ENCODE data around the gene CD55.

Gene CD55

DNA sequence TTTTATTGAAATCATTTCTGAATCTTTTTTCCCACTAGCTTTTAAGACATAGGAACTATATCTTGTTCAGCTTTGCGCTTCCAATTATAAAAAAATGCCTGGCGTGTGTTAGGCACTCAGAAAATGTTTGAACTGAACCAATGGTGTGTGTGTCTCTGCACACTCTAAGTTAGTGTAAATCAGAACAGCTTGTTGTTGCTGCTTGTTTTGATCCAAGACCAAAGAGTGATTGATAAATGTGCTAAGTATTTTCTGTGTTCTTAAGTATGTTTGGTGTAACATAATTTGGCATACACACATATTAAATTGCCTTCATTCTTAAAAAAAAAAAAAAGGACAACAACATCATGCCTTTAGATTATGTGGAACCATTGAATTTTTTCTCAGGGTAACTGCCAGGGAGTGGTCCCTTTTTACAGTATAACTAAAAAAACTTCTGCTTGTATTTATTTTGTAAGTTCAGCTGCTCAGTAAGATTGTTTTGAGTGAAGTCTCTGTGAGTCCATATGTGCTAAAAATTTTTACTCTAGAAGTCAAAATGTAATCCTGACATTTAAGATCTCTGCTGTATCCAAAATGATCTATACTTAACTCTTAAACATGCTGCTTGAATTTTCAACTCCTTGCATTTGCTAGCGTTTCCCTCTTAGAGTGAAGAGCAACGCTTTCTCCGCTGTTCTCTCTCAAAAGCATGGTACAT lies 8.7 kb downstream of the CD55 start:
- no peak for DNase-seq

DNA sequence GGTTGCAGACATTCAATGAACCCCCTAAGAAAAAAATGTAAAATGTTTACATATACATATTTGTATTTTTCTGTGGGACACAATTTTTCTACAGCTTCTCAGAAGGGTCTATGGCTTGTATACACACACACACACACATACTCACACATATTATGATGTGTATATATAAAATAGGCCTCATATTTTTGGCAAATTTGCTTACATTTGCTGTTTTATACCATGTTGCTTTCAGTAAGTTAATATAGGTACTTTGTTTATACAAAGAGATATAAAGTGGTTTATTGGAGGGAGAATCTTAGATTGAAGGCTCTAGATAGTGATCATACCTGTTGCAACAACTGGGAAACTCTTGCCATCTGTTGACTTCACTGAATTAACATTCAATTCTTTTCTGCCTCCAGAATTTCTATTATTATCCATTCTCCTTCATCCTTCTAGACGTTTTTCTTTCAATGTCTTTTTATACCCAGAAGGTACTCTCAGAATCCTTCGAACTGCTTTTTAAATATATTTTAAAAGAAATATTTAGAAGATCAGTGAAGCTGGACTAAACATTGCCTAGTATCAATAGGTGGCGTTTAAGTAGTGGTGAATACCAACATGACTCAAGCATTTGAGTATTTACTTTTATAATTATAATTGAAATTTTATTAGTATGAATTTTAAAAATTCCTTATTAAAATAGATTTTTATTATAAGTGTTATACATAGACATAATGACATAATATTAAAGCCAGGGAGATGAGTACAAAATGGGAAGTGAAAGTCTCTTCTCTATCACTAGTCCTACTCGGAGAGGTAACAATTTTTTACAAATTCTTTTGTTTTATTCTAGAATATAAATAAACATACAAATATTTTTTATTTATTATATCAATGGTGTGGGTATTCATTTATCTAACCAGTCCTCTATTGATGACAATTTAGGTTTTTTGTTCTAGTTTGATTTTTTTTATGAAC lies 10.2 kb downstream of the CD55 start:
- DNase-seq: peak in 1 of 2 donors; percentile 27

DNA sequence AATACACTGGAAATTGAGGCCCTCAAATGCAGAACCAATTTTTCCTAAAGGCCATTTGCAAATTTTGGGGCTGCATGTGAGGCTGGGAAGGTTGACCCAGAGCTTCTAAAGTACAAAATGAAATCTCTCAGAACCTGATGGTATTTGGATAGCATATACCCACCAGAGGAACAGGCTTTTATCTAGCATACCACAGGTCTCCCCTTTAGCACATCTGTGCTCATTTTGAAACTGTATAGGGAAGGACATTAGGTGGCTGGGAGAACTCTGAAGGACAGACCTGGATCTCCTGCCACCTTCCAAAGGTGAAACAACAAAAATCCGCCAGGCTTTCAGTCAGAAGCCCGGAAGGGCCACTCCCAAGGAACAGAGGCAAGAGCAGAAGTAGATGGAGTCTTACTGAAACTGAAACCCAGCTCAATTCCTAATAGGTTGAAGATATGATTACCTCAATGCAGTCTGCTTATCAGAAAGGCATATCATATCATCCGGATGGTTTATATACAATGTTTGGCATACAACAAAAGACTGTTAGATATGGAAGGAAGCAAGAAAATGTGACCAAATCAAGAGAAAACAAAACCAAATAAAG lies 11.6 kb downstream of the CD55 start:
- DNase-seq: peak in 1 of 2 donors; percentile 25

DNA sequence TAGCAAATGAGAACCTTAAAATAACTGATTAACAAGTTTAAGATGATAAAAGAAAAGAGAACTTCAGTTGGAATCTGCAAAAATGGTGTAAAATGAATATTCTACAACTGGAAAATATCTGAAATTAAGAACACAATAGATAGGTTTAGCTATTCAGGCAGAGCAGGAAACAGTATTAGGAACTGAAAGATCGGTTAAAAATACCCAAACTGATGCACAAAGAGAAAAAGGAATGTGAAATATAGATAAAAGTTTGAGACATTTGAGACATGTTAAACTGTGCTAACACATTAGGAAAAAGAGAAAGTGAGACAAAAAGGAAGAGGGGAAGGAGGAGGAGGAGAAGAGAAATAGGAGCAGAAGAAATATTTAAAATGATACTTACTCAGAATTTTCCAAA lies 12.1 kb downstream of the CD55 start:
- DNase-seq: no peak

DNA sequence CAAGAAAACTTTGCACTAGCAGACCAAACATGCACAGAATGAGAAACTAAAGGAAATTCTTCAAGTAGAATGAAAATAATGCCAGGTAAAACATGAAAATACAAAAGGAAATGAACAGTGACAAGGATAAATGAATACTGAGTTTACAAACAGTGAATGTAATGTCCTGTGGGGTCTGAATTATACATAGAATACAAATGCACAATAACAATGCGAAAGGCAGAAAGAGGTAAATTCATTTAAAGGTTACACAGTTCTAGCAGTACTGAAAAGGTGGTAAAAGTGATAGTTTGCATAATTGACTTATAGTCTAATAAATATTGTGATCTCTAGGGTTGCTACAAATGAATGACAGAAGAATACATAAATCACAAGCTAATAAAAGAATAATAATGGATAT lies 12.9 kb downstream of the CD55 start:
- no peak for DNase-seq

DNA sequence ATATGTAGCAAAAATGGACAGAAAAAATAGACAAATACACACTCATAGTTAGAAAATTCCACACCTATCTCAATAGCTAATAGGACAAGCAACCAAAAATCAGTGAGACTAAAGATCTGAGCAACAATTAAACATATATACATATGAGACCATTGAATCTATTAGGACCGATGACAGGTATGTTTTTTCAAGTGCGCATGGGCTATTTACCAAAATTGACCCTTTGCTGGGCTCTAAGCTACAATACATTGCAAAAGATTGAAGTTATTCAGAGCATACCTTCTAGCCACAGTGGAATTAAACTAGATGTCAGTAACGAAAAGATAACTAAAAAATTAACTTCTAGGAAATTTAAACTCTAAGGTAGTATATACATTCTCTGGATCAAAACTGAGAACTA lies 13.7 kb downstream of the CD55 start:
- no peak for DNase-seq

DNA sequence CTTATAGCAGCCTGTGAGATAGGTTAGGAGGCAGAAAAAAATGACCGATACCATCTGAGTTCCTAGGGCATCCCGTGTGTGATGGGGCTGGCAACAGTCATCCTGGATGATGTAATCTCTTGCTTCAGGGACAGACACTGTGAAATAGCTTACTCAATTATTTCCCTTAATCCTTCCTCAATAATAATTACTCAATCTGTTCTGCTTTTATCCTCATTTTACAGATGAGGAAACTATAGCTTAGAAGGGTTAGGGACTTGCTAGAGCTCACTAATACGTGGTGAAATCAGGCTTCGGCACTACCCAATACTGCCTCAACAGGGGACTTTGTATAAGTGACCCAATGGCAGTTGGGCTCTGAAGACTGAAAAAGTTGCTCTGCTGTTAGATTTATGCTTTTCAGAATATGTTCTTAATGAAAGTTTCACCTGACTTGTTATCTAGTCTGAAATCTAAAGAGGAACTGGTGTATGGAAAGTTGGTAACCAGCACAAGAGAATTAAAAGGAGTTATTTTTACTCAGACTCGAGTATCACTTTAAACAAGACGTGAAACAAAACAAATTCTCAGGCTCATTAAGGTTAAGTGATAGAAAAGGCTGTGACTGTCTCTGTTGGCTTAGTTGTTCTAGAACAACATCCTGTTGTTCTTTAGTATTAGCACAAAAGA lies 14.4 kb downstream of the CD55 start:
- peak; percentile 91 to 99 for DNase-seq

DNA sequence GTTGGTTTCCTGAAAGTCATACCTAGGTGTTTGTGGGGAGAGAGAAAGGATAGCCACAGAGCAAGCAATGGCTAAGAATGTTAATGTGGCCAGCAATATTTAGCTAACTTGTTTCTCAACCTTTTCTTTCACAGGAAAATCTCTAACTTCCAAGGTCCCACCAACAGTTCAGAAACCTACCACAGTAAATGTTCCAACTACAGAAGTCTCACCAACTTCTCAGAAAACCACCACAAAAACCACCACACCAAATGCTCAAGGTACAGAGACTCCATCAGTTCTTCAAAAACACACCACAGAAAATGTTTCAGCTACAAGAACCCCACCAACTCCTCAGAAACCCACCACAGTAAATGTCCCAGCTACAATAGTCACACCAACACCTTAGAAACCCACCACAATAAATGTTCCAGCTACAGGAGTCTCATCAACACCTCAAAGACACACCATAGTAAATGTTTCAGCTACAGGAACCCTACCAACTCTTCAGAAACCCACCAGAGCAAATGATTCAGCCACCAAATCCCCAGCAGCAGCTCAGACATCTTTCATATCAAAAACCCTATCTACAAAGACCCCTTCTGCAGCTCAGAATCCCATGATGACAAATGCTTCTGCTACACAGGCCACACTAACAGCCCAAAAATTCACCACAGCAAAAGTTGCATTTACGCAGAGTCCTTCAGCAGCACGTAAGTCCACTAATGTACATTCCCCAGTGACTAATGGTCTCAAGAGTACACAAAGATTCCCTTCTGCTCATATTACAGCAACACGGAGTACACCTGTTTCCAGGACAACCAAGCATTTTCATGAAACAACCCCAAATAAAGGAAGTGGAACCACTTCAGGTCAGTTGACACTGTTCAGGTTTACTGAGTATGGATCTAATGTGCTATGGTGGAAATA lies 15.3 kb downstream of the CD55 start:
- DNase-seq: peak; percentile 59 to 90

DNA sequence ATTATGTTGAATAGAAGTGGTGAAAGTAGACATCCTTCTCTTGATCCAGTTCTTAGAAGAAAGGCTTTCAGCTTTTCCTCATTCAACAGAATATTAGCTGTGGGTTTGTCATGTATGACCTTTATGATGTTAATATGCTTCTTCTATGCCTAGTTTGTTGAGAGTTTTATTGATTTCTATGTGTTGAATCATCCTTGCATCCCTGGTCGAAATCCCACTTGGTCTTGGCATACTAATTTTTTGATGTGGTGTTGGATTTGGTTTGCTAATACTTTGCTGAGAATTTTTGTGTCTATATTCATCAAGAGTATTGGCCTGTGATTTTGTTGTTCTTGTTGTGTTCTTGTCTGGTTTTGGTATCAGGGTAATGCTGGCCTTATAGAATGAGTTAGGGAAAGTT lies 20.9 kb downstream of the CD55 start:
- no peak for DNase-seq

DNA sequence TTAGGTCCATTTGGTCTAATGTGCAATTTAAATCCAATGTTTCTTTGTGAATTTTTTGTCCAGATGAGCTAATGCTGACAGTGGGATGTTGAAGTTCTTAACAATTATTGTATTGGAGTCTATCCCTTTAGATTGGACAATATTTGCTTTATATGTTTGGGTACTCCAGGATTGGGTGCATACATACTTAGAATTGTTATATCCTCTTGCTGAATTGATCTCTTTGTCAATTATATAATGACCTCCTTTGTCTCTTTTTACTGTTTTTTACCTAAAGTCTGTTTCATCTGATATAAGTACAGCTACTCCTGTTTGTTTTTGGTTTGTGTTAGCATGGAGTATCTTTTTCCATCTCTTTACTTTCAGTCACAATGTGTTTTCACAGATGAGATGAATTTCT lies 22.2 kb downstream of the CD55 start:
- no peak for DNase-seq

DNA sequence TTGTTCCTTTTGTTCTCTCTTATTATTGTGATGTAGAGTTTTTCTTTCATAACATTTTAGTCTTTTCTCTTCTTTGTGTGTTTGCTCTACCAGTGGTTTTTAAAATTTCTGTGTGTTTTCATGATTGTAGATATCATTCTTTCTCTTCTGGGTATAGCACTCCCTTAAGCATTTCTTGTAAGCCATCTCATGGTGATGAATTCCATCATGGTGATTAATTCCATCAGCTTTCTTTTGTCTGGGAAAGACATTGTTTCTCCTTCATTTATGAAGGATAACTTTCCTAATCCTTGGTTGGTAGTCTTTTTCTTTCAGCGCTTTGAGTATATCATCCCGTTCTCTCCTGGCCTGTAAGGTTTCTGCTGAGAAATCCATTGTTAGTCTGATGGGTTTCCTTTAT lies 22.7 kb downstream of the CD55 start:
- DNase-seq: no peak

DNA sequence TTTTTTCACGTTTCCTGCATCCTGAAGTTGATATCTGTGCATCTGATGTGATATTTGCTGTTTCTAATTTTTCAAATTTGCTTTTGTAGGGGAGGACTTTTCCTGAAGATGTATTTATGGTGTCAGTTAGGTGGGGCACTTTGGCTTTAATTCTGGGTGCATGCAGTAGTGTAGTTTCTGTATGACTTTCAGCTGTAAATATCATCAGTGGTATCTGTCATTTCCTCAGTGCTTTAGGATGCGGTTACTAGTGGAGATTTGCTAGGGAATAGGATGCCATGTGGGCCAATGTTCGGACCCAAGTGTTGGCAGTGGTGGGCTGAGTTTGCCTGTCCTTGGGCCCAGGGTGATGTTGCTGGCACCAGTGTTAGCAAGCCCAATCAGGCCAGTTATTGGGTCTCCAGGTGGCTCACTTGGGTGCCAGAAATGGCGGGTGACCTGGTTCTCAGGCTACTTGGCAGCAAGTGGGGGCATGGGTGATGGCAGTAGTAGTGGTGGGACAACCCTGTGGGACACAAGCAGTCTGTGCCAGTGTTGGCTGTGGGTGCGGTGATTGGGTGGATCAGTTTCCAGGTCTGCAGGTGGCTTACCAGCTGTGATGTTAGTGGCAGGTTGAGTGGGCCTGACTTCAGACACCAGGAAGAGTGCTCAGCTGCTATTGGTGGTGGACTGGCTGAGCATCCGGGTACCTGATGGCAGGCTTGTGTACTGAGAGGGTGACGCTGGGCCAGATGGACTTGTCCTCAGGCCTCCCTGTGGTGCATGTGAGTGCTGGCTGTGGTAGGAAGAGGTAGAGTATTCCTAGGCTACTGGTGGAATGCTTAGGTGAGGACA lies 24.4 kb downstream of the CD55 start:
- no peak for DNase-seq

DNA sequence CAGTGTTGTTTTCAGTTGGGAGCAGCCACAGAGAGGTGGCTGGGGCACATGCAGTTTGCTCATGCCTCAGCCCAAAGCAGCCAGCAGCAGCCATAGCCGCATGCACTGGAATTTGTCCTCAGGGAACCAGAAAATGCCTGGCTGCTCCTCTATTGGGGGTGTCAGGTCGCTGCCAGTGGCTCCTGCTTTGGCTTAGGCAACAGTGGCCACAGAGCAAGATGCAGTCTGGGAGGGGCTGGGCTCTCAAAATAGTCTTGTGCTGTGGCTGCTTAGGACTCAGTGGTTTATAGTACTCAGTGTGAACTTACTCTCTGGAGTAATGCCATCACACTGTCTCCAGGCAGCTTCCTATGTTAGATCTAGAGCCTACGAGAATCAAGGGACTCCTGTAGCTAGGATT lies 25.0 kb downstream of the CD55 start:
- no peak for DNase-seq

DNA sequence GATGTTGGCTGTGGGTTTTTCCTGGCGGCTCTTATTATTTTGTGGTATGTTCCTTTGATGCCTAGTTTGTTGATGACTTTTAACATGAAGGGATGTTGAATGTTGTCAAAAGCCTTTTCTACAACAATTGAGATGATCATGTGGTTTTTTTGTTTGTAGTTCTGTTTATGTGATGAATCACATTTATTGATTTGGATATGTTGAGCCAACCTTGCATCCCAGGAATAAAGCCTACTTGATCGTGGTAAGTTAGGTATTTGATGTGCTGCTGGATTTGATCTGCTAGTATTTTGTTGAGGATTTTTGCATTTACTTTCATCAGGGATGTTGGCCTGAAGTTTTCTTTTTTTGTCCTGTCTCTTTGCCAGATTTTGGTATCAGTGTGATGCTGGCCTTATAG lies 28.5 kb downstream of the CD55 start:
- DNase-seq: no peak

DNA sequence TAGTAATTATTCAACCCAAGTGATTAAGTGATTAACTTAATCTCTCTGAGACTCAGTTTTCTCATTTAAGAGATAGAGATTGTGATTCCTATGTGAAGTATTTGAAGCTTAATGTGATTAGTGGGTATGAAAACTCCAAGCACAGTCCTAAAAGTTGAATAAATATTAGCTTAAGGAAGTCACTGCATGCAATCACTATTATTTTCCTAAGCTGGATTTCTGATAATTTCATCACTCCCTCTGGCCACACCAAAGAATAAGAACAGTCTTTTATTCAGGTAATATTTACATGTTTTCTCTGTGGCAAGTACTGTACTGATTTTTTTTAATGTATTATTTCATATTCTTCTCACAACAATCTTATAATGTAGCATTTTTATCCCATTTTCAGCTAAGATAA lies 31.1 kb downstream of the CD55 start:
- DNase-seq: no peak

DNA sequence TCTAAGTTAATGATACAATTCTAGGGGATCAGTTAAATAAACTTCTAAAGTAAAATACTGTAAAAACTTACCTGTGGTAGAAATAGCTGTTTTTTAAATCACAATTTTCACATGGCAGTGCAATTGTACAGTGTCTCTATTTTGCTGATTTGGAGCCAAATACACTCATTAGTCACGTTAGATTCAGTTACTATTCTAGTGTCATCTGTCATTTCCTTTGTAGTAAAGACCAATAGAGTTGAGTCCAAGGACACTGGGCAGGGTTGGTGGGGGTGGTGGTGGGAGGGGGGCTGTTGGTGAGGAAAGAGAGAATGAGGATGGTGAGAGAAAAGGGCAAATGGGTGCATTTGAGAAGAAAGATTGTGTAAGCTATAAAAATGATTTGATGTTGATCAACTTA lies 33.6 kb downstream of the CD55 start:
- no peak for DNase-seq

DNA sequence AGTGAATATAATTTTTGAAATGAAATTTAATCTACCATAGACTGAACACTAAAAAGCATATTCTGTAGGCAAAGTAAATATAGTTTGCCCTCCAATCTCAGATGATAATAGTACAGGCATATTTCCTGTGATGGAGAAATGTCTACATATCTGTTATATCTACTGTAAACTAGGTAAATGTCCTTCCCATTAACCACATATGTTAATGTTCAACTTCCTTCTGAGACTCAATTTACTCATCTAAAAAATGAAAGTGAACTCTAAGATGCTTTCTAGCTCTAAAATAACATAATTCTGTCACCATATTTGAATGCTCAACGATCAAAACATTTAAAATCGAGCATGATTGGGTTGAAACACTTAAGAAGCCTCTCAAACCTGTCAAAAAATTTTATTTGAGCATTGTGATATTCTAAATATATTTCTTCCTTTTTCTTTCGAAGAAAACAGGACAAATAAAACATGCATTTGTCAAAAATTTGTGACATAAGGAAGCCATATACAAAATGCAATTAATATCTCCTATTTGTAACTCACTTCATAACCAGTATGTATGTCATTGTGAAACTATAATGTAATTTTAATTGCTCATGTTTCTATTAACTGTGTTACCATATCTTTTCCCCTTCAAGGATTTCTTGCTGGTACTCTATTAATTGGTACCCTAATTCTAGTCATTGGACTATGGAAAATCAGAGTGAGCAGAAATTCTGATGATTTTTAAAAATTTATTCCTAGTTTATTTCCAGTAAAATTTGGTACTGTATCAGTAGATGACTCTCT lies 34.2 kb downstream of the CD55 start:
- no peak for DNase-seq

DNA sequence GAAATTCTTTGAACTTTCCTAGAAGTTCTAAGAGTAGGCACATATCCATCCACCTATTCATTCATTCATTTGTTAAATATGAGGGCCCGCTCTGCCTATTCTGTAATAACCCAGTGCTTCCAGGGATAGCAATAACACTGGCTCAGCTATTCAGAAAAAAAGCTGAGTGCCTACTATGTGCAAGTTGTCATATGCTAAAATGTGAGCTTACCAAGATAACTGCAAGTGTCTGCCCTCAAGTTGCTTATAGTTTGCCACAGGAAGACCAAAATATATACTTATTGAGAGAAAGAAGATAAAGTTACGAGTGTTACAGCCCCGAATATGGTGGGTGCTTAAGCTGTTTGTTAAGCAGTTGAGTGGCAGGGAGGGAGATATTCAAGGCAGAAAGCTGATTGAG lies 39.6 kb downstream of the CD55 start:
- no peak for DNase-seq

DNA sequence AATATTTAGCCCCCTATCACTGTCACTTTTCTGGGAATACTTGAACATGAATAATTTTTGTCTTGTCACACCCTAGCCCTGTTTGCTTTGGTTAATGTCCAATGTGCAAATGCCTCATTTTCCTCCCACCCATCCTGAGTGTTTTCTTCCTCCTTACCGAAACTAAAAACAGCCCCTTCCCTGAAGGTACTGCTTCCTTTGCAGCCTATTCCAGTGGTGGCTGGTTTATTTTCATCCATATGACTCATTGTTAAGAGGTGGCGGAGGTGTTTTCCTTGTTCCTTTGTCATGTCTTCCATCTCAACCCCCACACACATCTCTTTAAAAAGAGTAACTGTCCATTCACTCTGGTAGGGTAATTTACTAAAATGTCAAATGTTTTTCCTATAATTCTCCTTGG lies 40.4 kb downstream of the CD55 start:
- peak; percentile 16 to 67 for DNase-seq
